ENCODE results near the gene BARX1. TPM values are rescaled to one million over a fixed set of nuclear protein-coding genes. Genes with fewer than 3 reads are reported as not detected.

The BARX1 gene
- total RNA-seq, 6 experiments from 2014 or later, result not detected

- Histone ChIP-seq H3K9me3 (no peaks in the 10 kb centered on the region), H3K36me3 (no peaks in the 10 kb centered on the region), H3K4me3 (no peak overlapping the region), H3K27me3 (peaks cover 46 to 66% of the 10 kb centered on the region in 2 donors), H3K27ac (no peak overlapping the region), H3K4me1 (peaks cover 0 to 53% (median 4%) of the 10 kb centered on the region in 4 donors)
- intact Hi-C loops (cut with DNase I), result no loop called here
- no peak for DNase-seq
- ATAC-seq, result no peak
- TF ChIP-seq POLR2A (IDR thresholded peaks at IDR 0.05), result no peak
- no peak for TF ChIP-seq CTCF (IDR thresholded peaks at IDR 0.05)
- no CpG with 5 or more reads among the region's 67 CpGs for WGBS (ENCODE audit: insufficient coverage, low coverage, low lambda C conversion rate, missing lambda C conversion rate)
Observed at GRCh38 chr9:93954434-93955061, 607 bp downstream of the BARX1 start.

GRCh38 chr9:93953496-93954433 is 1.4 kb downstream of the BARX1 start:
- DNase-seq, result no peak
- Histone ChIP-seq H3K4me3 (no peak overlapping the region), H3K4me1 (peaks cover 0 to 48% (median 4%) of the 10 kb centered on the region in 4 donors), H3K27me3 (peaks cover 42 to 64% of the 10 kb centered on the region in 2 donors), H3K27ac (no peak overlapping the region), H3K36me3 (no peaks in the 10 kb centered on the region), H3K9me3 (no peaks in the 10 kb centered on the region)
- no peak for ATAC-seq
- TF ChIP-seq POLR2A (IDR thresholded peaks at IDR 0.05), result no peak
- TF ChIP-seq CTCF (IDR thresholded peaks at IDR 0.05), result no peak
- intact Hi-C loops (cut with DNase I), result no loop called here
- 14% methylated on average over 36 of the region's 49 CpGs for WGBS (ENCODE audit: insufficient coverage, low coverage, low lambda C conversion rate, missing lambda C conversion rate)

GRCh38 chr9:93952784-93953495 is 2.2 kb downstream of the BARX1 start:
- DNase-seq (no peak), ATAC-seq (peak in 2 of 4 donors; percentile 23 to 24)

More at GRCh38 chr9:93952784-93953495, 2.2 kb downstream of the BARX1 start:
- H3K27me3 ChIP-seq, result peaks cover 37 to 57% of the 10 kb centered on the region in 2 donors
- no peak overlapping the region for H3K27ac ChIP-seq
- H3K4me1 ChIP-seq, result peaks cover 0 to 43% (median 4%) of the 10 kb centered on the region in 4 donors
- no peak overlapping the region for H3K4me3 ChIP-seq
- H3K9me3 ChIP-seq, result no peaks in the 10 kb centered on the region
- WGBS (ENCODE audit: insufficient coverage, low coverage, low lambda C conversion rate, missing lambda C conversion rate), result 3% methylated on average over 11 of the region's 55 CpGs
- H3K36me3 ChIP-seq, result no peaks in the 10 kb centered on the region
- TF ChIP-seq POLR2A (IDR thresholded peaks at IDR 0.05) (no peak), CTCF (IDR thresholded peaks at IDR 0.05) (no peak)
- intact Hi-C loops (cut with DNase I), result no loop called here

Measured in right lobe of liver (tissue), 6 donors.